HCT116 (cell line): ENCODE results near the gene TLK2.

Experiments used
- ZNF274 ChIP-seq: fragments of 200-500 bp; sonication (Bioruptor generic); IDR thresholded peaks from 2 replicates; pipeline ENCODE4 v1.6.1; 2014; ENCODE audit warnings: mild to moderate bottlenecking, low read depth, low read length, inconsistent platforms
- TF ChIP-seq, protein P1 (sequence below), 3 experiments: fragments of 200-600 bp in 1 of 3; sonication (generic) in 1 of 3; IDR thresholded peaks in 2 of 3; conservative IDR thresholded peaks in 1 of 3; 2 replicates each; pipeline ENCODE4 v1.5.1; 2012 to 2017; ENCODE audit warnings: low read depth in 2 of 3, low read length in 2 of 3, antibody characterized with exemption in 1 of 3, borderline replicate concordance in 1 of 3, control low read depth in 1 of 3, mild to moderate bottlenecking in 1 of 3, mixed read lengths in 1 of 3, mixed run types in 1 of 3, moderate library complexity in 1 of 3; ENCODE audit not compliant: insufficient read depth in 1 of 3

DNA sequence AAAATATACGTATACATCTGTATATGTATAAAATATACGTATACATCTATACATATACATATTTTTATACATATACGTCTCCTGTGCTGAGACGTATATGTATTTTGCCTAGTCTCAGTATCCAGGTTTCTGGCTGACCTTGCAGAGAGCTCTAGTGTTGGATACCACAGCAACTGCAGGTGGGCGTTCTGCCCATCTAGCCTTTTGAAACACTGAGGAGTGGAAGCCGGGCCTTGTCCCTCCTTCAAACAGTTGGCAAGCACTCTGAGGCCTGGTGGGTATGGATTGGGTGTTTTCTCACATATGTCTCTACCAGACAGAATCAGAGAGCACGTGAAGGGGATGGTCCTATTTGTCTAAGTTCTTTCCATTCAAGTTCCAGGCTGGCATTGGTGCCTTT, 109.5 kb downstream of the TLK2 start:
- TF ChIP-seq, protein P1, sequence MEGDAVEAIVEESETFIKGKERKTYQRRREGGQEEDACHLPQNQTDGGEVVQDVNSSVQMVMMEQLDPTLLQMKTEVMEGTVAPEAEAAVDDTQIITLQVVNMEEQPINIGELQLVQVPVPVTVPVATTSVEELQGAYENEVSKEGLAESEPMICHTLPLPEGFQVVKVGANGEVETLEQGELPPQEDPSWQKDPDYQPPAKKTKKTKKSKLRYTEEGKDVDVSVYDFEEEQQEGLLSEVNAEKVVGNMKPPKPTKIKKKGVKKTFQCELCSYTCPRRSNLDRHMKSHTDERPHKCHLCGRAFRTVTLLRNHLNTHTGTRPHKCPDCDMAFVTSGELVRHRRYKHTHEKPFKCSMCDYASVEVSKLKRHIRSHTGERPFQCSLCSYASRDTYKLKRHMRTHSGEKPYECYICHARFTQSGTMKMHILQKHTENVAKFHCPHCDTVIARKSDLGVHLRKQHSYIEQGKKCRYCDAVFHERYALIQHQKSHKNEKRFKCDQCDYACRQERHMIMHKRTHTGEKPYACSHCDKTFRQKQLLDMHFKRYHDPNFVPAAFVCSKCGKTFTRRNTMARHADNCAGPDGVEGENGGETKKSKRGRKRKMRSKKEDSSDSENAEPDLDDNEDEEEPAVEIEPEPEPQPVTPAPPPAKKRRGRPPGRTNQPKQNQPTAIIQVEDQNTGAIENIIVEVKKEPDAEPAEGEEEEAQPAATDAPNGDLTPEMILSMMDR (IDR thresholded peaks at IDR 0.05 in 2 of 3, conservative IDR thresholded peaks at IDR 0.05 in 1 of 3; ENCODE audit: borderline replicate concordance in 1 of 3, insufficient read depth in 1 of 3, low read depth in 2 of 3, low read length in 2 of 3), result no peak
- TF ChIP-seq ZNF274, result no peak
